RKO (cell line): Measurements from ENCODE around the gene GCH1.
"Not testable (repeated sequence)": the region's sequence is repeated elsewhere in the genome, so short reads cannot be mapped to it uniquely, and the experiment has no call there.

Experiments
- DNase-seq: peaks from one replicate; pipeline ENCODE4 v3.0.0-alpha.2; 2016; ENCODE audit warnings: low spot score

GCH1 gene

GRCh38 chr14:54902521-54903420 is at the start of gene GCH1:
Gene GCH1, minus strand, starts transcription at chr14:54902826. Its CDS starts 163 bp downstream, at chr14:54902663.
- peak; percentile 70 for DNase-seq

DNA sequence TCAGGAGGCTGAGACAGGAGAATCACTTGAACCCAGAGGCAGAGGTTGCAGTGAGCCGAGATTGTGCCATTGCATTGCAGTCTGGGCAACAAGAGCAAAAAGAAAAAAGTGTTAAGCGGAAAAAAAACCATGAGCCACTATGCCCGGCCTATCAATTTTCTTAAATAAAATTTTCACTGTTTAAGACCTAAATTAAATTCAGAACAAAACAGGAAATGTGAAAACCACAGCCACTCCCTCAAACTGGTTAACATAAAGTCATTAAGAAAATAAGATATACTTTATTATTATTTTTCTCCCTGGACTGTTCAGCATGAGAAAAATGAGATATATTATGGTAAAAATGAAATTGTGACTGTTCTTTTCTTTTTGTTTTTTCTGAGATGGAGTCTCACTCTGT is 44.6 kb upstream of the GCH1 start:
- no peak for DNase-seq

DNA sequence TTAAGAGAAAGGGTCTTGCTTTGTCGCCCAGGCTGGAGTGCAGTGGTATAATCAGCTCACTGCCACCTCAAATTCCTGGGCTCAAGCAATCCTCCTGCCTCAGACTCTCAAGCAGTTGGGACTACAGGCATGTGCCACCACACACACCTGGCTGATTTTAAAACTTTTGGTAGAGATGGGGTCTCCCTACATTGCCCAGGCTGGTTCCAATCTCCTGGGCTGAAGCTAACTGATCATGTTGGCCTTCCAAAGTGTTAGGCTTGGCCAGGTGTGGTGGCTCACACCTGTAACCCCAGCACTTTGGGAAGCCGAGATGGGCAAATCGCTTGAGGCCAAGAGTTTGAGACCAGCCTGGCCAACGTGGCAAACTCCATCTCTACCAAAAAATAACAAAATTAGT is 43.9 kb upstream of the GCH1 start:
- no peak for DNase-seq

DNA sequence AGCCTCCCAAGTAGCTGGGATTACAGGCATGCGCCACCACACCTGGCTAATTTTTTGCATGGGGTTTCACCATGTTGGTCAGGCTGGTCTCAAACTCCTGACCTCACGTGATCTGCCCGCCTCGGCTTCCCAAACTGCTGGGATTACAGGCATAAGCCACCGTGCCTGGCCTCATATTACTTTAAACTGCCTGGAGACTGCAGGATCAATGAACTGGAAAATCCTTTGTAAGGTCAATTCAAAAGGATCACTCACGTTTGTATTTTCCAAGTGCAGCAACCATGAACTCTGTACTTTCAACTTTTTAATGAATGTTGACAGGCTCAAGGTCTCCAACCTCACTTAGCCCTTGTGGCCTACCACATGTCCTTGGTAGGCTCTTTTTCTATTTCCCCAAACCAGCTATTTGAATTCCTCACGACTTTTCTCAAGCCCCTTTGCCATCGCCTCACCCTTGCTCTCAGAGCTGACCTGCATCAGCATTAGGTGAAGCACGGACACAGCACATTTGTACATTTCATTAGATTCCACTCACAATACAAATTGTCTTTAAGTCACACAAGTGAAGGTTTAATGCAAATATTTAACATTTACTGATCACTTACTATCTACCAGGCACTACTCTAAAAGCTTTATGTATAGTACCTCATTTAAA is 42.2 kb upstream of the GCH1 start:
- no peak for DNase-seq

DNA sequence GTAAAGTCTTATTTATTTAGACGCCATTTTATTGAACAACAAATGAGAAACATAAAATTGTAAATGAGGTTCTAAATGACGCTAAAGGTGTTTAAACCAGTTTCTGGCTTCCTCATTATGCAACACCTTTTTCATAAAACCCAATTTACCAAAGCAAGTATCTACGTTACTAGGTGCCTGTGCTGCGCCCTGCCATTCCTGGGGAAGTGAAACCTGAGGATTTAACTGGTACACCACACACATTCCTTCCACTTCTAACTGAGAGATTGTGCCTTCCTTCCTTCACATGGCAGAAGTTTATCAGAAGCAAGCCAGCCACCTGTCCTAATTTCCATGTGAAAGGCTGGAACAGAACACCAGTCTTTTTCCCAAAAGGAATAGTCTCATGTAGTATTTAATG is 40.3 kb upstream of the GCH1 start:
- no peak for DNase-seq

DNA sequence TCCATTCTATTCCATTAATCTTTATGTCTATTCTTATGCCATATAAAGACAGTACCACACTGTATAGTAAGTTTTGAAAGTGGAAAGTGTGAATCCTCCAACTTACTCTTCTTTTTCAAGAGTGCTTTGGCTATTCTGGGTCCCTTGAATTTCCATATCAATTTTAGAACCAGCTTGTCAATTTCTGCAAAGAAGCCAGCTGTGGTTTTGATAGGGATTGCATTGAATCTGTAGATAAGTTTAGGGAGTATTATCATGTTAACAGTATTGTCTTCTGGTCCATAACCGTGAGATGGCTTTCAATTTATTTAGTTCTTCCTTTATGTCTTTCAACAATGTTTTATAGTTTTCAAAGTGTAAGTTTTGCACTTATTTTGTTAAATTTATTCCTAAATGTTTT is 34.2 kb upstream of the GCH1 start:
- no peak for DNase-seq

- DNase-seq = no peak
Measured at GRCh38 chr14:54935958-54936357, 33.3 kb upstream of the GCH1 start.

DNA sequence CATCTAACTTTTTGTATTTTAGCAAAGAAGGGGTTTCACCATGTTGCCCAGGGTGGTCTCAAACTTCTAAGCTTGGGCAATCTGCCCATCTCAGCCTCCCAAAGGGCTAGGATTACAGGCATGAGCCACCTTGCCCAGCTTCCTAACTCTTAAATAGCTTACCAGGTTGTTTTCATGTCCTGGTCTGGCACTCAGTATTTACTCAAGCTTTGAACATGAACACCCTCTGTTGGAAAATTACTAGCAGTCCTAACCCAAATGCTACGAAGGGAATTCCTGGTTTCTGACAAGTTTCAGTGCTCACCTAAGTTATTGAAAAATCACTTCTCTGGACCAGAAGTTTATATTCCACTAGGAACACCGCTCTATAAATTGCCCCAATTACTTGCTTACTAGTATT is 32.5 kb upstream of the GCH1 start:
- no peak for DNase-seq

GRCh38 chr14:54933006-54933405 is 30.4 kb upstream of the GCH1 start:
- no peak for DNase-seq

- no peak for DNase-seq
Measured at GRCh38 chr14:54931598-54932340, 29.1 kb upstream of the GCH1 start.

DNA sequence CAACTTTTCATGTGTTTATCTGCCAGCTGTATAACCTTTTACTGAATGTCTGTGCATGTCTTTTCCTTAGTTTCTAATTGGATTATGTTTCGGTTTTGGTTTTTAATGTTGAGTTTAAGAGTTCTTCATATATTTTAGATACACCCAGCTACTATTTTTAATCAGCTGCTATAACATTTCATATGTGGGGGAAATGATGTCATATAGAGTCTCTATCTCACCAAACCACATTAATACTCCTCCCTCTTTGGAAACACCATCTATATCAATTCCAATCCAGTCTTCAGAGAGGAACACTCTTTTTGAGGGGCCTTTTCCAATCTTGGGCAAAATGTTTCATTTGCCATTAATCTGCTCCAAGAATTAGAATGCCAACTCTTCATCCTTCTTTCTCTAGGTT is 28.5 kb upstream of the GCH1 start:
- no peak for DNase-seq

- no peak for DNase-seq
Measured at GRCh38 chr14:54929556-54929955, 26.9 kb upstream of the GCH1 start.

DNA sequence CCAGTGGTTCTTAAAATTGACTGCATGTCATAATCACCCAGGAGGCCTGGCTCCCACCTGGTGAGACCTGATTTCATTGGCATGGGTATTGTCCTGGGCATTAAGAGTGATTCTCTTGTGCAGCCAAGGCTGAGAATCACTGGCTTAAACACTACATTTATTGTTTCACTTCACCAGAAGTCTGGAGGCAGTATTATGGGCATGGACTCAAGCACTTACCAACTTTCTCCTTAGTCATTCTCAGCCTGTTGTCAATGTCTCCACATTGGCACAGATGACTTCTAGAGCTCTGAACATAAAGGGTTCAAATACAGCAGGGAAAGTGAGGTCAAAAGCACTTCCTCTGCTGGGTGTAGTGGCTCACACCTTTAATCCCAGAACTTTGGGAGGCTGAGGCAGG is 25.6 kb upstream of the GCH1 start:
- DNase-seq = no peak

- DNase-seq = no peak
Measured at GRCh38 chr14:54927551-54927950, 24.9 kb upstream of the GCH1 start.

- not testable (repeated sequence) for DNase-seq
Measured at GRCh38 chr14:54926570-54926969, 23.9 kb upstream of the GCH1 start.

DNA sequence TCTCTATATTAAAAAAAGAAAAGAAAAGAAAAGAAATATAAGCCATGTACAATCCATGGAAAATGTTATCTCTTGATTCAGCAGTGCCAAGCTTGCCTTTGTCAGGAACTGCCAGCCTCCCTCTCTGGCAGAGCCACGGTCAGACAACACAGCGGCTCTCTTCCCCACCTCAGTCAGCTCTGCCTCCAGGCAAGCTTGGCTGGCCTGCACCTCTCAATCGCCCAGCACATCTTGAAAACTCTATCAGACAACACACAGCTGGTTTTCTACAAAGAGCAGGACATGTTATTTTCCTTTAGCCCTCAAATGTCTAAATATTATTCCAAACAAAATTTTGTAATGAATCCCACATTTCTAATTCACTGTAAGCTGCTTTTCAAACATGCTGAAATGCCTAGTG is 20.0 kb upstream of the GCH1 start:
- no peak for DNase-seq

GRCh38 chr14:54920052-54920451 is 17.4 kb upstream of the GCH1 start:
- DNase-seq = no peak

GRCh38 chr14:54919330-54919729 is 16.7 kb upstream of the GCH1 start:
- no peak for DNase-seq

DNA sequence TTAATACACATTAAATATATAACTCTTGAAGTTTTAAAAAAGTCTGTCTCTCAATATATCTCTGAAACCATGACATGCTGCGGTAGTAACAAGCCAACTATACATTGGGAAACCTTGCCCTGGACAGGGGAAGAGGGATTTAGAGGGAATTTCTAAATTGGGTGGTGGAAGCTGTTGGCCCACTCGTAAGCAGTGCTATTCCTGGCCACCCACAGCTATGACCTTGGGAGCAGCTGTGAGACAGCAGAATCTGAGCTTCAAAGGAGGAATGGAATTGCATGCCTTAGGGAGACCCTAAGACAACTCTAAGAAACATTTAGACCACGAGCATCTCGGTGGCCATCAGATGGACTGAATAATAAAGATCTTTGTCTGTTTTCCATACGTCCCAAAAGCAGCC is 15.8 kb upstream of the GCH1 start:
- DNase-seq = no peak

- no peak for DNase-seq
Measured at GRCh38 chr14:54916101-54916500, 13.5 kb upstream of the GCH1 start.

GRCh38 chr14:54909817-54910558 is 7.4 kb upstream of the GCH1 start:
- DNase-seq = no peak

- DNase-seq = not testable (repeated sequence)
Measured at GRCh38 chr14:54908973-54909372, 6.3 kb upstream of the GCH1 start.
